Measurements from ENCODE around the gene AFF3.

DNA sequence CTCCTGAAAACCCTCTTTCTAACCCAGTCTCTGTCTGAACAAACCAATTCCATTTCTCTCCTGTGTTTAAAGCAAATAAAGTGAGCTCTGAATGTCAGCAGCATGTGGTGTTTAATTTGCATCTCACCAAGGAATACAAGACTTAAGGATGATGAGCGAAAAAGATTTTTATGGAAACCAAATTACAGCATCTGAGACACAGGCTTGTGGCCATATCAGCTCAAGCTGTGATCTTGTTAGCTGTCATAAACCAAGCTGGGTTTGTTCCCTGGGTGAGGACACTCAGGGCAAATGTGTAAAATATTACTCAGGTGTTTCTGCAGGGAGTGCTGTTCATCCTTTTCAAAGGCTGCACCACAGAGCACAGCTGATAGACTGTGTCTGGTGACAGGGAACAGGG is 523.2 kb downstream of the AFF3 start:
- no peak for TF ChIP-seq TEAD4 (IDR thresholded peaks at IDR 0.05; ENCODE audit: low read depth, low read length)
- TF ChIP-seq POLR2A (IDR thresholded peaks at IDR 0.05; ENCODE audit: control extremely low read depth in 1 of 2, low read depth in 2 of 2, low read length in 2 of 2) = no peak
- no peak for TF ChIP-seq EP300 (IDR thresholded peaks at IDR 0.05; ENCODE audit: borderline replicate concordance in 1 of 2, low read depth in 2 of 2, low read length in 2 of 2)
